GM21717 (cell line): ENCODE data around the gene SORBS1.

ENCODE experiments used
- ATAC-seq: cut with Tn5 transposase; IDR thresholded peaks from one replicate; pipeline ENCODE4 v1.9.1; 2021; ENCODE audit warnings: mild to moderate bottlenecking, moderate library complexity; ENCODE audit not compliant: unreplicated experiment

Gene SORBS1

DNA sequence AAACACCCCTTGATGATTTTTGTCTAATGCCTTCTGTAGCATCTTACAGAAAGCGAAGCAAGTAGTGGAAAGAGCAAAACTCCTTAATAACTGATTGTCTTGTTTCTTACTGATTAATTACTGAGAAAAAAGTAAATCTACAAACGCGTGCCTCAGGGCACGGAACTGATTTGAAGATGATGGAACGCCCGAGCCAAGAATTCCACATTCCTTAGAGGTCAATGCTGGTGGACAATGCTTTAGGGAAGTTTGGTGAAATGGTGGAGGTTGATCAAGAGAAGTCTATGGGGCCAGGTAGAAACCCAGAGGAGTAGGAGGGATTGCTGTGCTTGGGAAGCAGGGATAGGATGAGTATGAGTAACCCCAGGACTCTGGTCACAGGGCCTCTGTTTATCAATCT lies 5.0 kb upstream of the SORBS1 start:
- no peak for ATAC-seq

- no peak for ATAC-seq
Measured at GRCh38 chr10:95565336-95565735, 4.2 kb upstream of the SORBS1 start.

GRCh38 chr10:95564291-95564690 lies 3.1 kb upstream of the SORBS1 start:
- no peak for ATAC-seq

DNA sequence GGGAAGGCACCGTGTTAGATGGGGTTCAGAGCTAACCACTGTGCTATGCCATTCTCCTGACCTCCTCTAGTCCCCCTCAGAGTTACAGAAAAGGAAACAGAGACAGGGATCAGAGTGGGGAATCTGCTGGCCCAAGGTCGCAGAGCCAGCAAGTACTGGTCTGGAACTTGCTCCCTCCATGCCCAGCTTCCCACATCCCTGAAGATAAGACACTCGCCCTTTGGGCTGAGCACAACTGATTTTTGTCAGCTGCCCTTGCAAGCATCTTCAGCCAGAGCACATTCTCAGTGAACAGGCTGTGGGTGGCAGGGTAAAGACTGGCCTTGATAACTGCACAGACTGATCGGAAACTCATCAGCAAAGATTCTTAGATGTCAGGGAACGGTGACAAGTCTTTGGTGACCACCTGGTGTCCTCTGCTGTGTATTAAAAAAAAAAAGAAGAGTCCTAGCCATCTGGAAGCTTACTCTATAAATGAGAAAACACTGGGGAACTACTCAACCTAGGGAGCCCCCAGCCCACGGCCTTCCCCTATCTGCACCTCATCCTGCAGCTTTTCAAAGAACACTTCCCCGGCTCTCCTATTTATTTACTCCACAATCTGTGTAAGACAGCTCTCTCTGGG lies 1.3 kb upstream of the SORBS1 start:
- no peak for ATAC-seq

DNA sequence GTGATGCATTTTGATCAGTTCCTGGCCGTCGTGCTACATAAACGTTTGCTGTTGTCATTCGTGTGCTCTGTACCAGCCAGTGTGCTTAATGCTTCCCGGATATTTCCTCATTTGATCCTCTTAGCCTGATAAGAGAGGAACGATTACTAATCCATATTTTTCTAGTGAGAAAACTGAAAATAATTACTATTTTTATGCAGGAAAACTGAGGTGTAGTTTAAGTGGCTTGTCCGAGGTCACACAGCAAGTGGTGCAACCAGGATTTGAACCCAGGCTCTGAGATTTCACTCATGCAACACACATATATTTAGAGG lies 650 bp upstream of the SORBS1 start:
- ATAC-seq, result no peak

DNA sequence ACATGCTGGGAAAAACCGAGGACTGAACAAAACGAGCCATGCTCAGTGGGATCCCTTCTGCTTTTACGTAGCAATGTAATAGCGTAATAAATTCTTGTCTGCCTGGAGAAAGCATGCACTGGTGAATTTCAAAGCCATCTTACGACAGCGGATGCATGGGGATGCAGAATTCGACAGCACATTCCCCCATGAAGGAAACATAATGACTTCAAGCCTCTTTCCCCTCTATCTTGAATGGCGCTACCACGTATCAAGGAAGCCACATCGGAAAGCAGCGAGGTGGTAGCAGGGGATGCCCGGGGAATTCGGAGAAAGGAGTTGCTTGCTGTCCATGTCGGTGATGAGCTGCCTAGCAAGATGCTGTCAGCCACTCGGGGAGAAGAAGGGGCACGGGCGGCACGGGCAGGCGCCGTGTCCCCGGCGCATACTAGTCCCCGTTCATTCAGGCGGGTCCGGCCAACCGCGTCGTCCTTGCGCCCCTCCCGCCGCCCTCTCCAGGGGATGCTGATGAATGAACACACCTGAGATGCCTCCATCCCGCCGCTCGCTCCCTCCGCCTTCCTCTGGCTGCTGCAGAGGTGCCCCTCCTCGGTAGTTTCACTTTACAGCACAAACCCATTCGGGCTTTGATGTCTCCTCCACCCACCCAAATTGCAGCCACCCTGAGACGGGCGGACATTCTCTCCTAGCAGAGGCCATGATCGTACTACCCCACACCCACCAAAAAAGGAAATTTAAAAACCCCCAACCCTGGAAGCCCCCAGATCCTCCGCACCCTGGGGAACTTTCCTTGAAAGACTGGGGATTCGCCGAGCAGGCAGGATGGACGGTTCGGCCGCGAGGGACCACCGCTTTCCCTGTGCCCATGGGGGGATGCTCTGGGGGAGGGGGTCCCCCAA lies 644 bp downstream of the SORBS1 start:
- peak; percentile 29 for ATAC-seq

DNA sequence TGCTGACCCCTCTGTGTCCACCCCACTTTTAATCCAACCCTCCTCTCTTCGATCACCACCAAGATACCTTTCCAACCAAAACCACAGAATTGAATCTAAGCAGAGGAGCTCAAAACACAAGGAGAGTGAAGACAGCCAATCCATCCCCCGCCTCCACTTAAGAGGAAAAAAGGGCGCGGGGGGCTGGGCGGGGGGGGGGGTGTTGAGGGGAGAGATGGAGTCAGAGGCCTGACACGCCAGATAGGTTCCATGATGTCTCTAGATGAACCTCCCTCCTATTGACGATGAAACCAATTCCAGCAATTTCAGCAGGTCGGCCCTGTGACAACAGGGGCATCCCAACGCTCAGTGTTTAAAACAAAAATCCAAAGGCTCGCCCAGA lies 1.3 kb downstream of the SORBS1 start:
- ATAC-seq, result no peak

DNA sequence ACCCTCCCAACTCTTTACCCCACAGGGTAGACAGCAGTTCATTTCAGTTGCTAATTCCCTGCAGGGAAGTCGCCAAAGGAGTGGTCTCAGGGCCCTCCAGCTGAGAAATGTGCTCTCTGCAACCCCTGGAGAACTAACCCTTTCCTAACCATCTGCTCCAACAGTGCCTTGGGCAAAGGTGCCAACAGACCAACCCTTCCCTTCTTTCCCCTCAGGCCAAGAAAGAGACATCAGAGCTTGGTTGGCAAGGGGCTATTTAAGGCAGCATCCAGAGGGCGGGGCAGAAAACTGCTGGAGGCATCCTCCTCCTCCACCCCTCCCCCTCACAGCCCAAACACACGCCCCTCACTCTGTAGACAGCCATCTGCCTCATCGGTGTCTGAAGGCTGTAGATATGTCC lies 1.7 kb downstream of the SORBS1 start:
- ATAC-seq, result no peak

- ATAC-seq, result no peak
Measured at GRCh38 chr10:95558593-95559320, 2.4 kb downstream of the SORBS1 start.

GRCh38 chr10:95556994-95557767 lies 4.0 kb downstream of the SORBS1 start:
- no peak for ATAC-seq

DNA sequence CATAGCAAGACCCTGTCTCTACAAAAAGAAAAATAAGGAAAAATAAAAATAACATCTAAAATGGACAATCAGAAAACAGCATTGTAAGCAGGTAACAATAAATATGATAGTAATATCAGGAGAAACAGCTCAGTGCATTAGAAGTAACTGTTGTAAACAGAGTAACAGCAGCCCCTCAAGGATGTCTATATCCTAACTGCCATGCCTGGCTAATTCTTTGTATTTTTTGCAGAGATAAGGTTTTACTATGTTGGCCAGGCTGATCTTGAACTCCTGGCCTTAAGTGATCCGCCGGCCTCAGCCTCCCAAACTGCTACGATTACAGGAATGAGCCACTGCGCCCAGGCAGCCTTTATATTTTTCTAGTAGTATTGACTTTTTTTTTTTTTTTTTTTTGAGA lies 7.5 kb downstream of the SORBS1 start:
- no peak for ATAC-seq

DNA sequence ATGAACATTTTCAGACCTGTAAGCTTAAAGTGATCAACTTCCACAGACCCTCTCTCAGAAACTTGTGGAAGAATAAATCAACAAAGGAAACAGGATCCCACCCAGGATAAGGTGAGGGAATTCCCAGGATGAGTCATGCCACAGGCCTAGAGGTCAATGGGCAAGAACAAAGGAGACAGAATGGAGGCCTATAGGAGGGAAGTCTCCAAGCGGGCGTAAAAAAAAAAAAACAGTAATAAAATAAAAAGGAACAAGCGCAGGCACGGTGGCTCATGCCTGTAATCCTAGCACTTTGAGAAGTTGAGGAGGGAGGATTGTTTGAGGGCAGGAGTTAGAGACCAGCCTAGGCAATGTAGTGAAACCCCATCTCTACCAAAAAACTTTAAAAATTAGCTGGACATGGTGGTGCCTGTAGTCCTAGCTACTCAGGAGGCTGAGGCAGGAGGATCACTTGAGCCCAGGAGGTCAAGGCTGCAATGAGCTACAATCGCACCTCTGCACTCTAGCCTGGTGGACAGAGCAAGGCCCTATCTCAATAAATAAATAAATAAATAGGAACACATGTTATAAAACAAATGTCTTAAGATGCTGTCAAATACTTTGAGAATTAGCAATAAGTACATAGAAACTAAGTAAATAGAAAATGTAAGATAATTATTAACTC lies 8.4 kb downstream of the SORBS1 start:
- ATAC-seq, result no peak

DNA sequence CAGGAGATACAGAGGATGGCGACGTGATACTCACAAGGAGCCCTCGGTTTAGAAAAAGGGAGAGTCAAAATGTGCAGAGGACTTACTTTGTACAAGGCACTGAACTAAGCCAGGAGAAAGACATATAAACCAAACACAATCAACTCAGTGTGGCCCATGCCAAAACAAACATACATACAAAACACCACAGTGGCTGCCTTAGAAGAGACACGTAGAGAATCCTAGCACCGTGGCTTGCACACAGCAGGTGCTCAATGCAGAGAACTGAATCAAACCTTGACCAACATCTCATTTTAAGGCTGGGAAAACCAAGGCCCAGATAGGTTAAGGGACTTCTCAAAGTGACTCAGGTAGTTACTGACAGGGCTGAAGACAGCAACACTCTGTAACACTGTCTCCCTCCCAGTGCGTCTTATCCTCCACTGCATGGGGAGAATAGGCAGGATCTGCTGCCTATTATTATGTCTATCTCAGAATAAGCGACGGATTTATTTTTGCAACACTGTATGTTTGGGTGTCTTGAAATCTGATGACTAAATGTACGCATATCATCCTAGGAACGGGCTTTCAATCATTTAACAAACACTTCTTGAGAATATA lies 11.0 kb downstream of the SORBS1 start:
- ATAC-seq, result no peak

- ATAC-seq, result no peak
Measured at GRCh38 chr10:95547791-95548435, 13.3 kb downstream of the SORBS1 start.

DNA sequence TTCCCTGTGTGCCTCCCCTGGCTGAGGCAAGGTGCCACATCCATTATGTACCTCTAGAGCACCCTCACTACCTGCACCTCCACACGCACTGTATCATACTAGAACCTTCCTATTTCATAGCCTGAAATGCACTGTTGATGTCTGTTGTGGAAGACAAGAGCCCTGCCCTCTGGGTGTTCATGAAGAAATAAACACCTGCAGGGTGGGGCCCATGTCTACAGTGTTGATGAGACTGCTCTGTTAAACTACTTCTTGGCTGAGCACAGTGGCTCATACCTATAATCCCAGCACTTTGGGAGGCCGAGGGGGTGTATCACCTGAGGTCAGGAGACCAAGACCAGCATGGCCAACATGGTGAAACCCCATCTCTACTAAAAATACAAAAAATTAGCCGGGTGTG lies 14.0 kb downstream of the SORBS1 start:
- no peak for ATAC-seq

GRCh38 chr10:95545981-95546380 lies 15.2 kb downstream of the SORBS1 start:
- ATAC-seq, result no peak

GRCh38 chr10:95544783-95545500 lies 16.2 kb downstream of the SORBS1 start:
- ATAC-seq, result no peak

DNA sequence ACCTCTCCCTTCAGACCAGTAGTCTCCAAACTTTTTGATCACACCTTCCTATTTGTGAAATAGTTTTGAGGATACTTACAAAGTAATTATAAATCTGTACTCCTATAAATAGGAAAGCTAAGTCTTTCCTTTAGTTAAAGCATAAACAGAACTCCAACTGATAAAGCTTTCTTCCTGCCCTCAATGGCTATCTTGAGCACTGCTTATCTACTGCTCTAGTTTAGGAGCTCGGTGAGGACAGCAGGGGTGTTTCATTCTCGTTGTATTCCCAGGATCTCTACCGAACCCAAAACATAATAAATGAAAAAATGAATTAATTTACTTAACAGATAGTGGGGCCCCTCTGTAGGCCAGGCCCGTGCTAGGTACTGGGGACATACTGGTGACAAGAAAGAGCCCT lies 17.7 kb downstream of the SORBS1 start:
- no peak for ATAC-seq

- no peak for ATAC-seq
Measured at GRCh38 chr10:95542761-95543160, 18.4 kb downstream of the SORBS1 start.
